ENCODE measurements around the gene EFNA5. TPM values are rescaled to one million over a fixed set of nuclear protein-coding genes. Genes with fewer than 3 reads are reported as not detected.

The EFNA5 gene
- total RNA-seq, 3 donors from 2014 or later (not counting 1 experiment from before 2014, with no cell fraction given), result 2.2 to 8.1 (median 4.3) TPM

DNA sequence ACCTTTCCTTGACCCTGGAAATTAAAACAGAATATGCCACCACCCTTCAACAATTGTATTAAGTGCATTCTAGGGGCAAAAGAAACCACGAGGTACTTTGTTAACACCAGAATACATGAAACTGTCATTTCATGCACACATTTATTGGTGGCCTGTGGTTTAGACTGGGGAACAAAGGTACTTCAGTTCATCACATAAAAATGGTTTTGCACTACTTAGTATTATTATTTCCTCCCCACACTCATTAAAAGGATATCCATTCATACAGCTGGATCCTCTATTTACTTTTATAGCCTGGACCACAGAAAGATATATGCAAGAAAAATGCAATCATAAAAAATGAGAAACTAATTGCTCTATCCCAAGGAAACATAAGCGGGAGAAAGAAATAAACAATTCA, 230.9 kb downstream of the EFNA5 start:
- no peaks in the 10 kb centered on the region for H3K27me3 Mint-ChIP-seq (ENCODE audit: low read depth in 2 of 2)
- no peak for ATAC-seq
- 53% methylated on average over 2 of the region's 2 CpGs for WGBS (ENCODE audit: insufficient coverage)

DNA sequence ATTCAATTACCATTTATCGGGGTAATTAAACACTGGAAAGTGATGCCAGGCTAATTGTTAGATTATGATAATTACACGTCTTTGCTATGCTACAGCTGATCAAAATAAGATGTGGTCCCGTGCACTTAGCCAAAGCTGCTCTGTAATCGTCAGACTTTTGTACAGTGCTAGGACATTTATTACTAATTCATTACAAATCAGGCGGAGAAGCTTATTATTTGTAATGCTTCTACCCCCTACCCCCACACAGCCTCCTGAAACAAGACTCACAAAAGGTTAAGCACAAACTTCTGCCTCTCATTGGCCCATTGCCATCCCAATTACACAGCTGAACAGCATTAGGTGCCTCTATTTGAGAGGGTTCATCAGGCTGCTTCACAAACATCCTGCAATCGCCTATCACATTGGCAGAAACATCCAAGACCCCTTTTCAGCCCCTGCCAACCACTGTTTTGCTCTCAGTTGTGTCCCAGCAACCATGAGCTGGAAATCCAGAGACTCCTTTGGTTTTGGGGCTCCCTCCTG, 232.7 kb downstream of the EFNA5 start:
- intact Hi-C loops (cut with micrococcal nuclease), result no loop called here
- no peaks in the 10 kb centered on the region for H3K27me3 ChIP-seq (ENCODE audit: control insufficient read depth, insufficient read depth, low read length)
- no peaks in the 10 kb centered on the region for H3K27me3 Mint-ChIP-seq (ENCODE audit: low read depth in 2 of 2)
- no peak for DNase-seq
- TF ChIP-seq, protein P1, sequence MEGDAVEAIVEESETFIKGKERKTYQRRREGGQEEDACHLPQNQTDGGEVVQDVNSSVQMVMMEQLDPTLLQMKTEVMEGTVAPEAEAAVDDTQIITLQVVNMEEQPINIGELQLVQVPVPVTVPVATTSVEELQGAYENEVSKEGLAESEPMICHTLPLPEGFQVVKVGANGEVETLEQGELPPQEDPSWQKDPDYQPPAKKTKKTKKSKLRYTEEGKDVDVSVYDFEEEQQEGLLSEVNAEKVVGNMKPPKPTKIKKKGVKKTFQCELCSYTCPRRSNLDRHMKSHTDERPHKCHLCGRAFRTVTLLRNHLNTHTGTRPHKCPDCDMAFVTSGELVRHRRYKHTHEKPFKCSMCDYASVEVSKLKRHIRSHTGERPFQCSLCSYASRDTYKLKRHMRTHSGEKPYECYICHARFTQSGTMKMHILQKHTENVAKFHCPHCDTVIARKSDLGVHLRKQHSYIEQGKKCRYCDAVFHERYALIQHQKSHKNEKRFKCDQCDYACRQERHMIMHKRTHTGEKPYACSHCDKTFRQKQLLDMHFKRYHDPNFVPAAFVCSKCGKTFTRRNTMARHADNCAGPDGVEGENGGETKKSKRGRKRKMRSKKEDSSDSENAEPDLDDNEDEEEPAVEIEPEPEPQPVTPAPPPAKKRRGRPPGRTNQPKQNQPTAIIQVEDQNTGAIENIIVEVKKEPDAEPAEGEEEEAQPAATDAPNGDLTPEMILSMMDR (IDR thresholded peaks at IDR 0.05), result no peak
- peaks cover 0 to 3% of the 10 kb centered on the region in 2 donors for H3K9me3 Mint-ChIP-seq
- H3K4me3 Mint-ChIP-seq, result no peak overlapping the region
- H3K36me3 ChIP-seq (ENCODE audit: control insufficient read depth, insufficient read depth, low read length), result no peaks in the 10 kb centered on the region
- peaks cover 6% of the 10 kb centered on the region for H3K9me3 ChIP-seq (ENCODE audit: control insufficient read depth, insufficient read depth, low read length)
- no peak for ATAC-seq
- WGBS (ENCODE audit: insufficient coverage), result 95% methylated on average over 6 of the region's 6 CpGs
- no peaks in the 10 kb centered on the region for H3K4me1 ChIP-seq (ENCODE audit: control insufficient read depth, insufficient read depth, low read length)
- H3K4me1 Mint-ChIP-seq, result peaks cover 0 to 15% of the 10 kb centered on the region in 2 donors
- H3K4me3 ChIP-seq (ENCODE audit: low read length), result no peak overlapping the region
- no peak overlapping the region for H3K27ac Mint-ChIP-seq
- H3K36me3 Mint-ChIP-seq, result no peaks in the 10 kb centered on the region
- no peak overlapping the region for H3K27ac ChIP-seq (ENCODE audit: low read length)

More for the DNA sequence above, 230.9 kb downstream of the EFNA5 start:
- no peak overlapping the region for H3K4me3 ChIP-seq (ENCODE audit: low read length)
- H3K27ac Mint-ChIP-seq, result no peak overlapping the region
- no peaks in the 10 kb centered on the region for H3K36me3 ChIP-seq (ENCODE audit: control insufficient read depth, insufficient read depth, low read length)
- no peak overlapping the region for H3K27ac ChIP-seq (ENCODE audit: low read length)
- H3K4me3 Mint-ChIP-seq, result no peak overlapping the region
- TF ChIP-seq, protein P1 (IDR thresholded peaks at IDR 0.05), result no peak
- H3K27me3 ChIP-seq (ENCODE audit: control insufficient read depth, insufficient read depth, low read length), result no peaks in the 10 kb centered on the region
- H3K4me1 Mint-ChIP-seq, result peaks cover 0 to 15% of the 10 kb centered on the region in 2 donors
- peaks cover 0 to 3% of the 10 kb centered on the region in 2 donors for H3K9me3 Mint-ChIP-seq
- H3K36me3 Mint-ChIP-seq, result no peaks in the 10 kb centered on the region
- intact Hi-C loops (cut with micrococcal nuclease), result no loop called here
- peaks cover 6% of the 10 kb centered on the region for H3K9me3 ChIP-seq (ENCODE audit: control insufficient read depth, insufficient read depth, low read length)
- no peaks in the 10 kb centered on the region for H3K4me1 ChIP-seq (ENCODE audit: control insufficient read depth, insufficient read depth, low read length)
- DNase-seq, result no peak

DNA sequence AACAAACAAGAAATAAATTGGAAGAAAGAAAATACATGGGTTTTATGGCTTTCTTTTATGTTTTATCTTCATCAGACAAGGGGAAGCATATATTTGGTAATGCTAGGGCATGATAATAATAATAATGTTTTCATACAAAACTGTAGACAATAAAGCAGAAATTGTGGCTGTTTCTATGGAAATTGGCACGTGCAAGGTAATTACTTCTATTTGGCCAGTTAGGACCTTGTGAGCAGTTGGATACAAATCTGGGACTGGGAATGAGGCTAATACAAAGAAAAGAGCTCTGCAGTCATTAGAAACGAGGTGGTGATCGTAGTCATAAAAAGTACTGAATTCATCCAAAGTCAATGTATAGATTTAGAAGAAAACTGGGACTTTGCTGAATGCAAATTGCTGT, 233.6 kb downstream of the EFNA5 start:
- no peak for ATAC-seq
- Histone ChIP-seq H3K27me3 (ENCODE audit: control insufficient read depth, insufficient read depth, low read length) (no peaks in the 10 kb centered on the region), H3K27ac (ENCODE audit: low read length) (no peak overlapping the region), H3K36me3 (ENCODE audit: control insufficient read depth, insufficient read depth, low read length) (no peaks in the 10 kb centered on the region), H3K4me3 (ENCODE audit: low read length) (no peak overlapping the region), H3K4me1 (ENCODE audit: control insufficient read depth, insufficient read depth, low read length) (no peaks in the 10 kb centered on the region), H3K9me3 (ENCODE audit: control insufficient read depth, insufficient read depth, low read length) (peaks cover 6% of the 10 kb centered on the region)
- Mint-ChIP-seq H3K4me3 (no peak overlapping the region), H3K4me1 (peaks cover 0 to 15% of the 10 kb centered on the region in 2 donors), H3K9me3 (peaks cover 0 to 3% of the 10 kb centered on the region in 2 donors), H3K27ac (no peak overlapping the region), H3K27me3 (ENCODE audit: low read depth in 2 of 2) (no peaks in the 10 kb centered on the region), H3K36me3 (no peaks in the 10 kb centered on the region)
- TF ChIP-seq, protein P1 (IDR thresholded peaks at IDR 0.05), result no peak
- intact Hi-C loops (cut with micrococcal nuclease), result no loop called here
- no peak for DNase-seq
- WGBS (ENCODE audit: insufficient coverage), result 91% methylated on average over 3 of the region's 3 CpGs

DNA sequence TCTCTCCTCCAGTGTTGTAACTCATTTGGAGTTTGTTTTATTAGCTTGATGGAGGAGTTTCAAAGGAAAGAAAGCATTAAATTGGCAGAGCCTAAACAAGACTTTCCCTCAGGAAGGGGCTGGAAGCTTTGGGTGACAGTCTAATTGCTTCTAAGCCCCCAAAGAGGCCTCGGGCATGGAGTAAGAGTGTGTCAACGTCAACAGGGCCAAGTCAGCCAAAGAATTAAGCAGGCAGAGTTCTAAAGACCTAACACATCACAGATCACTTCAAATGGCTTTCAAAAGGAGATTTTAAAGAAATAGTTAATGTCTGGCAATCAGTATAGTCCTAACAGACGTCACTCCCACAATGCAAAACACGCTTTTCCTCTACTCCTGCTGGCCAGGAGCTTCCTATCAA, 234.5 kb downstream of the EFNA5 start:
- no peaks in the 10 kb centered on the region for H3K27me3 Mint-ChIP-seq (ENCODE audit: low read depth in 2 of 2)
- no peak overlapping the region for H3K4me3 ChIP-seq (ENCODE audit: low read length)
- peaks cover 0 to 15% of the 10 kb centered on the region in 2 donors for H3K4me1 Mint-ChIP-seq
- H3K9me3 Mint-ChIP-seq, result peaks cover 0 to 3% of the 10 kb centered on the region in 2 donors
- WGBS (ENCODE audit: insufficient coverage), result 86% methylated on average over 3 of the region's 4 CpGs
- intact Hi-C loops (cut with micrococcal nuclease), result no loop called here
- no peaks in the 10 kb centered on the region for H3K27me3 ChIP-seq (ENCODE audit: control insufficient read depth, insufficient read depth, low read length)
- H3K36me3 Mint-ChIP-seq, result no peaks in the 10 kb centered on the region
- TF ChIP-seq, protein P1 (IDR thresholded peaks at IDR 0.05), result no peak
- no peaks in the 10 kb centered on the region for H3K36me3 ChIP-seq (ENCODE audit: control insufficient read depth, insufficient read depth, low read length)
- DNase-seq (no peak), ATAC-seq (no peak)
- H3K9me3 ChIP-seq (ENCODE audit: control insufficient read depth, insufficient read depth, low read length), result peaks cover 6% of the 10 kb centered on the region
- H3K4me3 Mint-ChIP-seq, result no peak overlapping the region
- H3K27ac Mint-ChIP-seq, result no peak overlapping the region
- no peaks in the 10 kb centered on the region for H3K4me1 ChIP-seq (ENCODE audit: control insufficient read depth, insufficient read depth, low read length)
- H3K27ac ChIP-seq (ENCODE audit: low read length), result no peak overlapping the region

All from natural killer cell (primary cell).